HCT116 (cell line): Measurements from ENCODE around the gene PHB1.

Source experiments
- ATF3 ChIP-seq: IDR thresholded peaks from 2 replicates; pipeline ENCODE4 v1.6.1; 2012
- CTCF ChIP-seq, 3 experiments: fragments of 200-600 bp in 1 of 3; sonication (generic) in 1 of 3; IDR thresholded peaks in 2 of 3; conservative IDR thresholded peaks in 1 of 3; 2 replicates each; pipeline ENCODE4 v1.5.1; 2012 to 2017; ENCODE audit warnings: low read depth in 2 of 3, low read length in 2 of 3, antibody characterized with exemption in 1 of 3, borderline replicate concordance in 1 of 3, control low read depth in 1 of 3, mild to moderate bottlenecking in 1 of 3, mixed read lengths in 1 of 3, mixed run types in 1 of 3, moderate library complexity in 1 of 3; ENCODE audit not compliant: insufficient read depth in 1 of 3
- EZH2 ChIP-seq: fragments of 200-600 bp; sonication (generic); IDR thresholded peaks from 2 replicates; pipeline ENCODE4 v1.6.1; 2017; ENCODE audit warnings: antibody characterized with exemption, mixed run types
- POLR2A ChIP-seq: IDR thresholded peaks from 2 replicates; pipeline ENCODE4 v1.7.0; 2011; ENCODE audit warnings: borderline replicate concordance; ENCODE audit not compliant: insufficient read depth, insufficient read length; ENCODE audit errors: extremely low read depth
- SIN3A ChIP-seq: IDR thresholded peaks from 2 replicates; pipeline ENCODE4 v1.6.1; 2012; ENCODE audit warnings: low read depth

DNA sequence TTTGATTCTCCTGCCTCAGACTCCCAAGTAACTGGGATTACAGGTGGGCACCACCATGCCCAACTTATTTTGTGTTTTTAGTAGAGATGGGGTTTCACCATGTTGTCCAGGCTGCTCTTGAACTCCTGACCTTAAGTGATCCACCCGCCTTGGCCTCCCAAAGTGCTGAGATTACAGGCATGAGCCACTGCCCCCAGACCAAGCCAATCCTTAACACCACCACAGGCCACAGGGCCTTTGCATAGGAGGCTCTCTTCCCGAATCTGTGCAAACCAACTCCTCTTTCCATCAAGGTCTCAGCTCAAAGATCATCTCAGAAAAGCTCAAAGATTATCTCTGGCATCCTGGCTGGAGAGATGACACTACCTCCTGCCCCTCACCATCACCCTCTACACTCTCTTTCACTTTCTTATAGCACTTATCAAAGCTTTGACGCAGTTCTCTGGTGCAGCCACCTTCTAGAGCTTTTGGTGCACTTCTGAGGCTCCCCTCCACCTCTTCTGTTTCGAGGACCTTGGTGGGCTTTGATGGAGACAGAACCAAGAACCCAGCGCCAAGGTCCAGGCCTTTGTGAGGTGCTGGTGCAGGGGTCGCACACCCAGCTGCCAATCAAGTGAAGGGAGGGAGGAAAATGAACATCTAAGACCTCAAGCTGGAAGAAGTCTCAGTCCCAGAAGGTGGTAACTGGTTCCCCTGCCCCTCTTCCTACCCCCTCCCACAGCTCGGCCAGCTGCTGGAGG is 23.2 kb upstream of the PHB1 start:
- TF ChIP-seq EZH2 (no peak), POLR2A (no peak), CTCF (IDR thresholded peaks at IDR 0.05 in 2 of 3, conservative IDR thresholded peaks at IDR 0.05 in 1 of 3; ENCODE audit: borderline replicate concordance in 1 of 3, insufficient read depth in 1 of 3, low read depth in 2 of 3, low read length in 2 of 3) (no peak), ATF3 (no peak), SIN3A (no peak)
